ENCODE measurements around the gene RFX2.

- no peak for TF ChIP-seq CTCF (IDR thresholded peaks at IDR 0.05; ENCODE audit: insufficient read depth, low read depth, low read length)
- TF ChIP-seq EZH2 (IDR thresholded peaks at IDR 0.05; ENCODE audit: insufficient read depth, low read length): no peak
Observed at GRCh38 chr19:6103894-6104293, 6.4 kb downstream of the RFX2 start.
